Spinal cord (tissue), 10 donors: ENCODE results near the gene LTBP2. TPM values are rescaled to one million over a fixed set of nuclear protein-coding genes. Genes with fewer than 3 reads are reported as not detected.

Experiments used
- DNase-seq, 6 donors: peaks; one replicate each; pipeline versions ENCODE4 v3.0.0 to v3.0.0-alpha.2; 2013 to 2015; ENCODE audit warnings: low spot score in 6 of 6, low read depth in 4 of 6
- H3K27ac ChIP-seq: one replicate; pipeline ENCODE4 v1.5.1; 2013; ENCODE audit warnings: low read depth, low read length, control low read depth
- H3K27me3 ChIP-seq: one replicate; pipeline ENCODE4 v1.6.1; 2013; ENCODE audit warnings: low read length; ENCODE audit not compliant: control insufficient read depth, insufficient read depth
- H3K36me3 ChIP-seq: one replicate; pipeline ENCODE4 v1.6.1; 2013; ENCODE audit warnings: low read length; ENCODE audit not compliant: control insufficient read depth, insufficient read depth
- H3K4me1 ChIP-seq: one replicate; pipeline ENCODE4 v1.6.1; 2013; ENCODE audit warnings: low read length; ENCODE audit not compliant: control insufficient read depth, insufficient read depth
- H3K4me3 ChIP-seq: one replicate; pipeline ENCODE4 v1.5.1; 2013; ENCODE audit warnings: low read depth, low read length, control low read depth
- H3K9me3 ChIP-seq: one replicate; pipeline ENCODE4 v1.6.1; 2013; ENCODE audit warnings: low read length; ENCODE audit not compliant: control insufficient read depth, insufficient read depth
- WGBS: methylation state at CpG from one replicate; pipeline ENCODE4 v1.1.5; 2013; ENCODE audit warnings: missing lambda C conversion rate; ENCODE audit not compliant: insufficient coverage; 5-methylcytosine and 5-hydroxymethylcytosine counted together
- polyA plus RNA-seq, 2 donors: library from polyadenylated mRNA; unstranded; fragments of 120-200 nt; gene quantifications; one replicate each; pipeline ENCODE4 v1.2.1, GENCODE V29; 2013; ENCODE audit not compliant: insufficient read length in 2 of 2
- total RNA-seq, 2 donors: library from RNA; depleted of rRNA in 1 of 2; stranded (reverse); fragments of 120-200 nt in 1 of 2; fragments of >200 nt in 1 of 2; gene quantifications; one replicate each; pipeline versions ENCODE4 v1.2.3 to v1.2.4, GENCODE V29; 2013 to 2014
- donor health status: healthy.

Gene LTBP2
- total and polyA plus RNA-seq, 4 donors: 2.2 to 23.9 (median 13.6) TPM

GRCh38 chr14:74527736-74528280, 84.2 kb downstream of the LTBP2 start:
- no peaks in the 10 kb centered on the region for H3K27me3 ChIP-seq
- H3K4me3 ChIP-seq: no peak overlapping the region
- no peak for DNase-seq
- H3K4me1 ChIP-seq: peaks cover 13% of the 10 kb centered on the region
- H3K9me3 ChIP-seq: no peaks in the 10 kb centered on the region
- H3K27ac ChIP-seq: no peak overlapping the region
- WGBS: 73% methylated on average over 7 of the region's 10 CpGs
- H3K36me3 ChIP-seq: no peaks in the 10 kb centered on the region

GRCh38 chr14:74526854-74527585, 85.0 kb downstream of the LTBP2 start:
- H3K27ac ChIP-seq: no peak overlapping the region
- H3K4me3 ChIP-seq: no peak overlapping the region
- no peaks in the 10 kb centered on the region for H3K9me3 ChIP-seq
- DNase-seq: no peak
- peaks cover 13% of the 10 kb centered on the region for H3K4me1 ChIP-seq
- H3K27me3 ChIP-seq: no peaks in the 10 kb centered on the region
- 76% methylated on average over 6 of the region's 10 CpGs for WGBS
- no peaks in the 10 kb centered on the region for H3K36me3 ChIP-seq

DNA sequence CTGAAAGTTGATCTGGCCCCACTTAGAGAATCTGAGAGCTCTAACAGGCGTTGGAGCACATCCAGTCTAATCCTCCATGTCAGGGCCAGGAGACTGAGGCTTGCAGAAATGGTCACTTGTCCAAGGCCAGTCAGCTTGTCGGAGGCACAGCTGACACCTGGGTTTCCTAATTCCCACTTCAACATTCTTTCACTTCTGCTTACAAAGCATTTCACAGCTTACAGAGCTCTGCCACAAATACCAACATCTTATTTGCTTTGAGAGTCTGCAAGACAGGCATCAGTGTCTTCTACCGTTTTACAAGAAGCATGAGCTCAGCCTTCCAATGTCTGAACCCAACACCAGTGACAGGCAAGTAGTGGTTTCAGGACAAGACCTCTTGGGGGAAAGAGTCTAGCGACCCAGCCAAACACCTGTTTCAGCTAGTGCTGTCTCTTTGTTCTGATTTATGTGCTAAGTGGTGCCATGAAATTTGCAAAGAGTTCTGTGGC, 86.6 kb downstream of the LTBP2 start:
- Histone ChIP-seq H3K27me3 (no peaks in the 10 kb centered on the region), H3K27ac (no peak overlapping the region), H3K9me3 (no peaks in the 10 kb centered on the region), H3K4me1 (peaks cover 13% of the 10 kb centered on the region), H3K4me3 (no peak overlapping the region), H3K36me3 (no peaks in the 10 kb centered on the region)
- no peak for DNase-seq
- 84% methylated on average over 3 of the region's 4 CpGs for WGBS

GRCh38 chr14:74524812-74525135, 87.3 kb downstream of the LTBP2 start:
- H3K36me3 ChIP-seq: no peaks in the 10 kb centered on the region
- DNase-seq: no peak
- peaks cover 13% of the 10 kb centered on the region for H3K4me1 ChIP-seq

DNA sequence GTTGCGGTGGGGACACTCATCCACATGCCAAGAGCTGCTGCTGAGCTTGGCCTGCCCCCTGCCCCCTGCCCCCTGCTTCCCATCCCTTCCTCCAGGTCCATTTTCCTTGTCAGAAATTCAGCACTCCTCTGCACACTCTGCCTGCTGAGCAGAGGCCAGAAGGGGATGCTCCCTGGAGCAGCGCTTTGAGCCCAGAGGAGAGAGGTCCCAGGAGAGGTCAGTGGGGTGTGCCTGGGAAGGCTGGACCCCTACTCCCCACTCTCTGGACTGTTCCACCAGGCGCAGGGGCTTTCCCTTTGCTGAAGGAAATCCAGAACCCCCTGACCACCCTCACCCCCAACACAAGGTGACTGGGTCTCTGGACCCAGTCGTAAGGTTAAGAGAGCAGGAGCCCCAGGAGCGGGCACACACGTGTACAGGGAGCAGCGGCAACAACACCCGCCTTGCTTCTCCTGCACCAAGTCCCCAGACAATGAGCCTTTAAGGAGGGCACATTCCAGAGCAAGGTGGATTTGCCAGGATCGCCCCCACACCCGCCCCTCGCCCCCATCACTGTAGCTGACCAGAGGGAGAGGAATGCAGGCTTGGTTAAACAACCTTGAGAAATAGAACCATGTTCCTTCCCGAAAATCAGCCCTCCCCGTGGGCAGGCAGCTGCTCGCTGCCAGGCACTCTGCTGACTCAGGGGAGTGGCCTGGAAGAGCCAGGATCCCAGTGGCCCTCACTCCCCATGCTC, 87.8 kb downstream of the LTBP2 start:
- no peak overlapping the region for H3K4me3 ChIP-seq
- DNase-seq: no peak
- H3K9me3 ChIP-seq: no peaks in the 10 kb centered on the region
- no peak overlapping the region for H3K27ac ChIP-seq
- no peaks in the 10 kb centered on the region for H3K36me3 ChIP-seq
- peaks cover 13% of the 10 kb centered on the region for H3K4me1 ChIP-seq
- WGBS: 75% methylated on average over 12 of the region's 14 CpGs
- no peaks in the 10 kb centered on the region for H3K27me3 ChIP-seq

More at GRCh38 chr14:74524812-74525135, 87.3 kb downstream of the LTBP2 start:
- no peaks in the 10 kb centered on the region for H3K27me3 ChIP-seq
- H3K9me3 ChIP-seq: no peaks in the 10 kb centered on the region
- no peak overlapping the region for H3K4me3 ChIP-seq
- no peak overlapping the region for H3K27ac ChIP-seq

GRCh38 chr14:74522740-74523139, 89.3 kb downstream of the LTBP2 start:
- DNase-seq: no peak
- Histone ChIP-seq H3K27ac (no peak overlapping the region), H3K4me3 (no peak overlapping the region), H3K36me3 (no peaks in the 10 kb centered on the region), H3K9me3 (no peaks in the 10 kb centered on the region), H3K27me3 (no peaks in the 10 kb centered on the region), H3K4me1 (peaks cover 8% of the 10 kb centered on the region)
- 92% methylated on average over 6 of the region's 7 CpGs for whole genome bisulfite sequencing

DNA sequence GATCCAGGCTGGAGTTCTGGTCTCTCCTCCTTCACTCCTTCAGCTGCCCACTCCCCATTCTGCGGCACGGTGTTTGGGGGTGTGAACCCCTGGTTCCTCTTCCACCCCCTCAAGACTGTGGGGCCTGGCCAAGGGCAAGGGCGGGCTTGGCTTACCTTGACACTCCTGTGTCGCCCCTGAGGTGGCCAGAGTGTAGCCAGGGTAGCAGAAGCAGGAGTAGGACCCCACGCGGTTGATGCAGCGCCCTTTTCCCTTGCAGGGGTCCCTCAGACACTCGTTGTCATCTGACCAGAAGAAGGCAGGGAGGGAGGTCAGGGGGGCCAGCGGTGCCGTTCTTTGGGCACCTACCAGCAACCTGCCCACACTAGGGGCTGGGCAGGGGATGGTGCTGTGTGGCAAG, 90.3 kb downstream of the LTBP2 start:
- Histone ChIP-seq H3K27ac (no peak overlapping the region), H3K4me1 (peaks cover 7% of the 10 kb centered on the region), H3K27me3 (no peaks in the 10 kb centered on the region), H3K36me3 (no peaks in the 10 kb centered on the region), H3K9me3 (no peaks in the 10 kb centered on the region), H3K4me3 (no peak overlapping the region)
- 91% methylated on average over 8 of the region's 10 CpGs for WGBS
- DNase-seq: no peak

GRCh38 chr14:74519316-74520074, 92.5 kb downstream of the LTBP2 start:
- Histone ChIP-seq H3K27me3 (no peaks in the 10 kb centered on the region), H3K4me3 (no peak overlapping the region), H3K27ac (no peak overlapping the region), H3K9me3 (no peaks in the 10 kb centered on the region), H3K36me3 (no peaks in the 10 kb centered on the region), H3K4me1 (peaks cover 5% of the 10 kb centered on the region)
- 68% methylated on average over 5 of the region's 6 CpGs for WGBS
- DNase-seq: no peak

- H3K27ac ChIP-seq: no peak overlapping the region
- DNase-seq: no peak
- no peaks in the 10 kb centered on the region for H3K27me3 ChIP-seq
- H3K9me3 ChIP-seq: no peaks in the 10 kb centered on the region
- H3K36me3 ChIP-seq: no peaks in the 10 kb centered on the region
- no peak overlapping the region for H3K4me3 ChIP-seq
- H3K4me1 ChIP-seq: peaks cover 5% of the 10 kb centered on the region
- WGBS: 88% methylated on average over 6 of the region's 6 CpGs
Observed at GRCh38 chr14:74518221-74518620, 93.8 kb downstream of the LTBP2 start.
